ENCODE results near the gene PAQR8. TPM values are rescaled to one million over a fixed set of nuclear protein-coding genes. Genes with fewer than 3 reads are reported as not detected.

Gene PAQR8
- total RNA-seq, 1 experiment from 2014 or later: 3.0 TPM

- Histone ChIP-seq H4K91ac (ENCODE audit: insufficient read length, low read depth, low read length) (no peak overlapping the region), H2AFZ (ENCODE audit: low read length) (no peak overlapping the region), H3K79me1 (ENCODE audit: insufficient read depth, low read depth, low read length, poor library complexity, severe bottlenecking) (no peaks in the 10 kb centered on the region), H3K4me2 (ENCODE audit: insufficient read depth, insufficient read length, low read length) (no peak overlapping the region), H3K27me3 (ENCODE audit: insufficient read depth, low read length) (no peaks in the 10 kb centered on the region), H3K23ac (ENCODE audit: insufficient read length, low read depth, low read length) (no peak overlapping the region), H2BK20ac (ENCODE audit: low read depth, low read length, poor library complexity, severe bottlenecking) (no peak overlapping the region), H4K8ac (replicated peaks; ENCODE audit: insufficient read length, low read depth, low read length) (no peak overlapping the region), H3K27ac (ENCODE audit: insufficient read length, low read depth, low read length) (no peak overlapping the region), H3K9ac (ENCODE audit: extremely low read depth, insufficient read length, low read length) (no peak overlapping the region), H2AK5ac (ENCODE audit: insufficient read length, low read length) (no peak overlapping the region), H3K56ac (ENCODE audit: insufficient read length, low read depth, low read length) (no peak overlapping the region), H2BK120ac (ENCODE audit: low read depth, low read length, poor library complexity, severe bottlenecking) (no peak overlapping the region), H3K79me2 (ENCODE audit: insufficient read depth, low read length) (no peaks in the 10 kb centered on the region), H3K23me2 (ENCODE audit: insufficient read length, low read depth, low read length, poor library complexity, severe bottlenecking) (no peaks in the 10 kb centered on the region), H2BK15ac (ENCODE audit: low read depth, low read length) (no peak overlapping the region), H3K4ac (ENCODE audit: low read depth, low read length) (no peak overlapping the region), H3K9me3 (ENCODE audit: control insufficient read depth, low read depth, low read length) (no peaks in the 10 kb centered on the region), H3K18ac (ENCODE audit: insufficient read length, low read depth, low read length) (no peak overlapping the region), H3K14ac (ENCODE audit: insufficient read depth, low read length) (no peak overlapping the region), H2BK5ac (ENCODE audit: insufficient read length, low read length) (no peak overlapping the region), H3T11ph (ENCODE audit: low read length) (no peak overlapping the region), H2BK12ac (ENCODE audit: insufficient read length, low read depth, low read length) (no peak overlapping the region), H4K5ac (ENCODE audit: insufficient read length, low read depth, low read length) (no peak overlapping the region), H4K20me1 (ENCODE audit: control insufficient read depth, insufficient read depth, insufficient read length) (no peaks in the 10 kb centered on the region), H3K4me1 (ENCODE audit: insufficient read depth, low read length) (peaks cover 7% of the 10 kb centered on the region)
- peaks cover 0 to 1% (median 0%) of the 10 kb centered on the region in 3 experiments; a peak in 1 of 7 replicates for H3K36me3 Mint-ChIP-seq (ENCODE audit: insufficient read depth in 1 of 3, low read depth in 3 of 3)
- H3K27ac Mint-ChIP-seq: no peak overlapping the region
- peaks cover 24 to 37% of the 10 kb centered on the region in 2 experiments for H3K4me1 Mint-ChIP-seq
- peaks cover 16% of the 10 kb centered on the region for H3K27me3 Mint-ChIP-seq (ENCODE audit: low read depth)
- DNase-seq: no peak
- TF ChIP-seq CTCF (conservative IDR thresholded peaks at IDR 0.05): no peak
- no peak overlapping the region for H3K4me3 Mint-ChIP-seq
- no peaks in the 10 kb centered on the region; a peak in 2 of 5 replicates for H3K9me3 Mint-ChIP-seq
- no CpG with 5 or more reads among the region's 2 CpGs for WGBS (ENCODE audit: extremely low coverage, insufficient read length, low lambda C conversion rate)
Observed at GRCh38 chr6:52328303-52328662, 33.7 kb upstream of the PAQR8 start.

Measured in H9 (cell line).